Keratinocyte (primary cell): ENCODE measurements around the gene RBP2. TPM values are rescaled to one million over a fixed set of nuclear protein-coding genes. Genes with fewer than 3 reads are reported as not detected.

Experiments
- DNase-seq: peaks from one replicate; pipeline ENCODE4 v3.0.0-alpha.2; 2011; ENCODE audit warnings: low read depth, missing footprints, low spot score
- FAIRE-seq: peaks from 2 replicates; lab custom pipeline; 2011; peaks lifted over from hg19 to GRCh38; lab: Jason Lieb, UNC
- H2AFZ ChIP-seq: 2 replicates; pipeline ENCODE4 v1.6.0; 2012; ENCODE audit warnings: low read length, control low read depth, inconsistent platforms; ENCODE audit not compliant: control insufficient read depth
- H3K27ac ChIP-seq: 2 replicates; pipeline ENCODE4 v1.5.1; 2011; ENCODE audit warnings: low read length; ENCODE audit not compliant: control insufficient read depth, insufficient read depth
- H3K27me3 ChIP-seq: 3 replicates; pipeline ENCODE4 v1.6.0; 2011; ENCODE audit warnings: low read length; ENCODE audit not compliant: control insufficient read depth, insufficient read depth; ENCODE audit errors: extremely low read depth
- H3K36me3 ChIP-seq, 2 experiments: 2 replicates in 1 of 2; 3 replicates in 1 of 2; pipeline ENCODE4 v1.5.1; 2011; ENCODE audit warnings: low read length in 2 of 2, mild to moderate bottlenecking in 1 of 2; ENCODE audit not compliant: control insufficient read depth in 2 of 2, insufficient read depth in 2 of 2; ENCODE audit errors: extremely low read depth in 1 of 2
- H3K4me1 ChIP-seq: 3 replicates; pipeline ENCODE4 v1.5.1; 2011; ENCODE audit warnings: low read length; ENCODE audit not compliant: control insufficient read depth, insufficient read depth; ENCODE audit errors: extremely low read depth
- H3K4me2 ChIP-seq: 3 replicates; pipeline ENCODE4 v1.6.0; 2011; ENCODE audit warnings: low read depth, low read length; ENCODE audit not compliant: control insufficient read depth, insufficient read depth; ENCODE audit errors: extremely low read depth
- H3K4me3 ChIP-seq, 3 experiments: fragments of 200-600 bp in 1 of 3; sonication (generic) in 1 of 3; 2 replicates in 2 of 3; 3 replicates in 1 of 3; pipeline ENCODE4 v1.5.1; 2011 to 2016; ENCODE audit warnings: low read length in 3 of 3, mild to moderate bottlenecking in 3 of 3, control low read depth in 2 of 3, inconsistent platforms in 1 of 3, low read depth in 1 of 3, mixed read lengths in 1 of 3, mixed run types in 1 of 3, moderate library complexity in 1 of 3; ENCODE audit not compliant: control insufficient read depth in 2 of 3, insufficient read depth in 2 of 3; ENCODE audit errors: extremely low read depth in 1 of 3
- H3K79me2 ChIP-seq: 2 replicates; pipeline ENCODE4 v1.6.0; 2012; ENCODE audit warnings: low read length; ENCODE audit not compliant: control insufficient read depth, insufficient read depth
- H3K9ac ChIP-seq: 3 replicates; pipeline ENCODE4 v1.6.0; 2011; ENCODE audit warnings: low read length; ENCODE audit not compliant: control insufficient read depth, insufficient read depth; ENCODE audit errors: extremely low read depth
- H3K9me1 ChIP-seq: 3 replicates; pipeline ENCODE4 v1.6.0; 2011; ENCODE audit warnings: low read length; ENCODE audit not compliant: control insufficient read depth, insufficient read depth; ENCODE audit errors: extremely low read depth
- H3K9me3 ChIP-seq: 2 replicates; pipeline ENCODE4 v1.5.1; 2012; ENCODE audit warnings: low read depth, low read length; ENCODE audit not compliant: control insufficient read depth
- H4K20me1 ChIP-seq: 3 replicates; pipeline ENCODE4 v1.6.0; 2011; ENCODE audit warnings: low read length; ENCODE audit not compliant: control insufficient read depth, insufficient read depth; ENCODE audit errors: extremely low read depth
- EZH2 ChIP-seq: IDR thresholded peaks from one replicate; pipeline ENCODE4 v1.6.1; 2012; ENCODE audit warnings: inconsistent platforms, mild to moderate bottlenecking, low read length, moderate library complexity
- dilution Hi-C: fragments of 300-500 bp; cut with MboI; formaldehyde crosslinking; loops from one replicate; pipeline ENCODE4 v1.7.0; 2020; ENCODE audit warnings: low sequenced_read_pairs; ENCODE audit not compliant: extremely low pct_ligation_motif_present
- polyA plus RNA-seq, 5 experiments: library from polyadenylated mRNA; depleted of rRNA in 3 of 5; stranded (reverse) in 3 of 5; stranded (forward) in 1 of 5; unstranded in 1 of 5; fragments of >200 nt; gene quantifications; 1 replicate in 1 of 5; 2 replicates in 3 of 5; 3 replicates in 1 of 5; pipeline versions ENCODE4 v1.2.1 to v1.2.3, GENCODE V29; 2011 to 2012; ENCODE audit warnings: missing spikeins in 2 of 5, low read depth in 1 of 5, low replicate concordance in 1 of 5
- TF ChIP-seq, protein P1 (sequence below), 3 experiments: IDR thresholded peaks in 1 of 3; conservative IDR thresholded peaks in 1 of 3; optimal IDR thresholded peaks in 1 of 3; 2 replicates in 2 of 3; 3 replicates in 1 of 3; pipeline versions ENCODE3 to v1.5.1; 2011; ENCODE audit warnings: low read length in 3 of 3, mild to moderate bottlenecking in 3 of 3, moderate library complexity in 2 of 3, control low read depth in 1 of 3, inconsistent platforms in 1 of 3; ENCODE audit not compliant: insufficient read depth in 2 of 3; ENCODE audit errors: extremely low read depth in 1 of 3

Gene RBP2
- polyA plus RNA-seq, 1 donor (not counting 4 experiments of a cell fraction or from before 2014, with no cell fraction given), result not detected

- no peak overlapping the region for H3K4me2 ChIP-seq
- H3K9ac ChIP-seq, result no peak overlapping the region
- no peak overlapping the region for H3K4me3 ChIP-seq
- H3K9me1 ChIP-seq, result no peaks in the 10 kb centered on the region
- no peaks in the 10 kb centered on the region for H3K79me2 ChIP-seq
- no peak overlapping the region for H3K27ac ChIP-seq
- no peaks in the 10 kb centered on the region for H3K4me1 ChIP-seq
- FAIRE-seq, result no peak
- DNase-seq, result no peak
- TF ChIP-seq, protein P1, sequence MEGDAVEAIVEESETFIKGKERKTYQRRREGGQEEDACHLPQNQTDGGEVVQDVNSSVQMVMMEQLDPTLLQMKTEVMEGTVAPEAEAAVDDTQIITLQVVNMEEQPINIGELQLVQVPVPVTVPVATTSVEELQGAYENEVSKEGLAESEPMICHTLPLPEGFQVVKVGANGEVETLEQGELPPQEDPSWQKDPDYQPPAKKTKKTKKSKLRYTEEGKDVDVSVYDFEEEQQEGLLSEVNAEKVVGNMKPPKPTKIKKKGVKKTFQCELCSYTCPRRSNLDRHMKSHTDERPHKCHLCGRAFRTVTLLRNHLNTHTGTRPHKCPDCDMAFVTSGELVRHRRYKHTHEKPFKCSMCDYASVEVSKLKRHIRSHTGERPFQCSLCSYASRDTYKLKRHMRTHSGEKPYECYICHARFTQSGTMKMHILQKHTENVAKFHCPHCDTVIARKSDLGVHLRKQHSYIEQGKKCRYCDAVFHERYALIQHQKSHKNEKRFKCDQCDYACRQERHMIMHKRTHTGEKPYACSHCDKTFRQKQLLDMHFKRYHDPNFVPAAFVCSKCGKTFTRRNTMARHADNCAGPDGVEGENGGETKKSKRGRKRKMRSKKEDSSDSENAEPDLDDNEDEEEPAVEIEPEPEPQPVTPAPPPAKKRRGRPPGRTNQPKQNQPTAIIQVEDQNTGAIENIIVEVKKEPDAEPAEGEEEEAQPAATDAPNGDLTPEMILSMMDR (optimal IDR thresholded peaks at IDR 0.05 in 1 of 3, IDR thresholded peaks at IDR 0.05 in 1 of 3, conservative IDR thresholded peaks at IDR 0.05 in 1 of 3; ENCODE audit: extremely low read depth in 1 of 3, insufficient read depth in 2 of 3, low read length in 3 of 3), result no peak
- no peak for TF ChIP-seq EZH2
- dilution Hi-C loops, result no loop called here
- no peak overlapping the region for H2AFZ ChIP-seq
- H3K27me3 ChIP-seq, result no peaks in the 10 kb centered on the region
- no peaks in the 10 kb centered on the region for H3K9me3 ChIP-seq
- H3K36me3 ChIP-seq, result no peaks in the 10 kb centered on the region
- no peaks in the 10 kb centered on the region for H4K20me1 ChIP-seq
Measured at GRCh38 chr3:139481116-139481515, 4.8 kb upstream of the RBP2 start.

DNA sequence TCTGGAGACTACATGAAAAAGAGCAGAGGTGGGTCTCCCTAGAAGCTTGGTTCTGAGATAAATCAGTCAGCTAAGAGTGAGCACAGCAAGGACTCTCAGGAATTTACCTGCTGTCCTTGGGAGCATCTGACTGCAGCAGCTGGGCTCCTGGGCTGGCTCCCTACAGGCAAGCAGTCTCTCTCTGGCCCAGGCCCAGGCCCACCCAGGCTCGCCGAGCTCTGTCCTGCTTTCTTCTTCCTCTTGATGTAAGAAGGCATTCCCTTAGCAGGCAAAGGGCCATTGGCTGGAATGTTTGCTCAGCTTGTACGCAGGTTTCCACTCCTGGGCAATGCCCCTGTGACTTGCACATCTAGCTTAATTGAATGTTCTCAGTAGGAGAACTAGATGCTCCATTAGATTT lies 4.3 kb upstream of the RBP2 start:
- no peak for FAIRE-seq
- no peak overlapping the region for H2AFZ ChIP-seq
- H3K9me1 ChIP-seq, result no peaks in the 10 kb centered on the region
- DNase-seq, result no peak
- no peaks in the 10 kb centered on the region for H3K9me3 ChIP-seq
- no peak overlapping the region for H3K4me3 ChIP-seq
- no peaks in the 10 kb centered on the region for H3K36me3 ChIP-seq
- H3K79me2 ChIP-seq, result no peaks in the 10 kb centered on the region
- H3K9ac ChIP-seq, result no peak overlapping the region
- H3K4me1 ChIP-seq, result no peaks in the 10 kb centered on the region
- dilution Hi-C loops, result no loop called here
- no peaks in the 10 kb centered on the region for H3K27me3 ChIP-seq
- TF ChIP-seq, protein P1 (optimal IDR thresholded peaks at IDR 0.05 in 1 of 3, IDR thresholded peaks at IDR 0.05 in 1 of 3, conservative IDR thresholded peaks at IDR 0.05 in 1 of 3; ENCODE audit: extremely low read depth in 1 of 3, insufficient read depth in 2 of 3, low read length in 3 of 3), result no peak
- TF ChIP-seq EZH2, result no peak
- no peaks in the 10 kb centered on the region for H4K20me1 ChIP-seq
- no peak overlapping the region for H3K27ac ChIP-seq
- no peak overlapping the region for H3K4me2 ChIP-seq
